Middle frontal gyrus (tissue), 1 donor: ENCODE results near the gene FAM32A.

Experiments
- DNase-seq: peaks from one replicate; pipeline ENCODE4 v3.0.0-alpha.2; 2015; ENCODE audit warnings: low spot score; ENCODE audit errors: extremely low spot score

The FAM32A gene

DNA sequence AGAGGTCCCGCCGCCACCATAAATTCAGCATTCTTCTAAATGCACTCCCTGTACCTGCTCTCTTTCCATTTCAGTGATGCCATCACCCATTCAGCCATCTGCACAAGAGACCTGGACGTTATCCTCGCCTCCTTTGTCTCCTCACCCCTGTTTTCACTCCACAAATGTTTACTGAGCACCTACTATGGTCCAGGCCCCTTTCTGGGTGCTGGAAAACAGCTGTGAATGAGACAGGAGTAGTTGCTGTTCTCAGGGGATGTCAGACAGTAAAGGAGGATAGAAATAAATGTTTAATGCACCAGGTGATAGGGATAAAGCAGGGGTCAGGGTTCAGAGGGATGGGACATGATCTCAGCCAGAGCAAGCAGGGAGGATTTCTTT lies 15.8 kb downstream of the FAM32A start:
- DNase-seq = no peak

DNA sequence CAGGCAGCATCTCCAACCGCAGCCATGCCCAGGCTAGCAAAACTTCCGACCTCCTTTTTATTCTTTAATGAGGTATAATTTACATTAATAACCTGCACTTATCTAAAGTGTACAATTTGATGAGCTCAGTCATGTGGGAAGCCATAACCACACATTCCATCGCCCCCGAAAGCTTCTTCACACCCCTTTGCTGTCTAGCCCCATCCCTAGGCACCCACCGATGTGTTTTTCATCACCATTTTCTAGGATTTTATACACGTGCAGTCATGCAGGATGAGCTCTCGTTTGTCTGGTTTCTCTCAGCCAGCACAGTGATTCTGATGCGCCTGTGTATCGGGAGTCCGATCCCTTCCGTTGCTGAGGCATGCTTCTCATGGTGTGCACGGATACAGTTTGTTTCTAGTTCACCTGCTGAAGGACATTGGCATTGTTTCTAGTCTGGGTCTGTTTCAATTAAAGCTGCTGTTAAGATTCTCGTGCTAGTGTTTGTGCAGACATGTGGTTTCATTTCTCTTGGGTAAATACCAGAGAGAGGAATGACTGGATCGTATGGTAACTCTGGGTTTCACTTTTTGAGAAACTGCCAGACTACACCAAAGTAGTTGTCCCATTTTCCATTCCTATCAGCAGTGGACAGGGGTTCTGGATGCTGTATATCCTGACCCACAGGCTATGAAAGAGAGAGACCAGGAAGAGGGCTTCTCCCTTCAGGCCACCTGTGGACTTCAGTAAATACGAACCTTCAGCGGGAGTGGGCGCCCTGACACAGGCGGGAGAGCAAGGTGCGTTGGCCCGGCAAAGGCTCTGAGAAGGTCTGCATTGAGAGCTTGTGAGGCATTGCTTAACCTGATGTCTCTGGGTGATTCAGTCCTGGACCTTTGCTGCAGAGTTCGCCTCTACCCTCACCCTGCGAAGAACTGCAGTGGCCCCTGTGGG lies 17.4 kb downstream of the FAM32A start:
- no peak for DNase-seq

DNA sequence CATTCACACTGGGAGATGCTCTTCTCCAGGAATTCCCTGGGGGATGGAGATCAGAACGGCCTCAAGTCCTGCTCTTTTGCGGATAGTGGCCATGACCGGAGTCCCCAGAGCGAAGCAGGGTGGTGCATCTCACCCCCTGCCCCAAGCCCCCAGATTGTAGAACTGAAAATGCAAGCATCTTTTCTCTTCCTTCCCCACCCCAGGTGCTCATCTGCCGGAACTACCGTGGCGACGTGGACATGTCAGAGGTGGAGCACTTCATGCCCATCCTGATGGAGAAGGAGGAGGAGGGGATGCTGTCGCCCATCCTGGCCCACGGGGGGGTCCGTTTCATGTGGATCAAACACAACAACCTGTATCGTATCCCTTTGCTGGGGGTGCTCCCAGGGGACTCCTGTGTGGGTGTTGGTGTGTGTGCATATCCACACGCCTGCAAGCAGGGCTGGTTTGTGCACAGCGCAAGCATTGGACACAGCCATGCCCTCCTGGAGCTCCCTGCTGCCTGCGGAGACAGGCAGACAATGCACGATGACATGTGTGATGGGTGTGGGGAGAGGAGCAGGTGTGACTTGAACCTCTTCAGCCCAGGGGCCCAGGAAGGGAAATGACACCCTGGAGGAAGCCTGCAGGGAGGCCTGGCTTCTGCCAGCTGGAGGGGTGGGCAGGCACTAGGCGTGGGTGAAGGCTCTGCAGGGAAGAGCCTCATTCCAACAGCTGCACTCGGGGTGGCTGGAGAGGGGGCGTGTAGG lies 18.2 kb downstream of the FAM32A start:
- no peak for DNase-seq

DNA sequence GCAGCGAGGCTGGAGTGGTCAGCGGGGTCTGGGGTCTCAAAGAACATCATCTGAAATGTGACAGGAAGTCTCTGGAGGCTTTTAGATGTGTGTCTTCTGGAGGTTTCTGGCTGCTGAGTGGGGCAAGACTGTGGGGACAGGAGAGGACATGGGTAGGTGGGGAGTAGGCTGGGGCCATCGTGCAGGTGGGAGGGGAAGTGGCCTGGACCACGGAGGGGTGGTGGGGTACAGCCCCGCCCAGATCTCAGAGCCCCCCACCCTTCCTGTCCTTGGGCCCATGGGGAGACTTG lies 18.7 kb downstream of the FAM32A start:
- DNase-seq = no peak

DNA sequence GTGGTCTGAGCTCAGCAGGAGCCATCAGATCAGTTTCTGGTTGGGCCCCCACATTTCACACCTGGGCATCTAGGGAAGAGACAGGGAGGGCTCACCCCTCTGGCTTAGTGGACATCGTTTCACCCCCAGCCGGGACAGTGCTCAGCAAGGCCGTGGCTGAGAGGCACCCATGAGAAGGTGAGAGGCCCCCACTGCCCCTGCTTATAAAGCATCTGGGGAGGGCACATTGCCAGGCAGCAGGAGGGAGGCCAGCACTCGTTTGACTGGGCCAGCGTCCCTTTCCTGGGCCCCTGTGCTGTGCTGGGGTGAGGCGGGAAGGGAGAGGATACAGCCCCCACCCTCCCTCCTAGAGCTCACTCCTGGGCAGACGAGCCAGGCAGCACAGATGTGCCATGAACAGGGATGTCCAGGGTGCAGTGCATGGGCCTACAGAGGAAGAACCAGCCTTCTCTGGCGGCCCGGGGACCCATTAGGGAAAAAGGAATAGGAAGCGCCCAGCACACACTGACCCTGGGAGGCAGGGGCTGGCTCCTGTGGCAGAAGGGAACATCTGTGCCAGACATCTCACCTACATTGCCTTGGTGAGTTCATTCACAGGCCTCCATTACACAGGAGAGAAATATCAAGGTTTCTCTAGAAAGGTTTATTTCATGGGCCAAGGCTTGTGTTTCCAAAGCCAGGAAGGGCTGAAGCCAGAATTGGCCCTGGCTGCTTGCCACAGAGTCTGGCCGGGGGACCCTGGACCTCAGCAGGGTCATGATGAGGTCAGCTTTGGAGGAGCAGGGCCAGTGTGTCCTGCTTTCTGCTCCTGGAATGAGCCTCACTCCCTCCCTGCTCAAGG lies 20.2 kb downstream of the FAM32A start:
- no peak for DNase-seq

DNA sequence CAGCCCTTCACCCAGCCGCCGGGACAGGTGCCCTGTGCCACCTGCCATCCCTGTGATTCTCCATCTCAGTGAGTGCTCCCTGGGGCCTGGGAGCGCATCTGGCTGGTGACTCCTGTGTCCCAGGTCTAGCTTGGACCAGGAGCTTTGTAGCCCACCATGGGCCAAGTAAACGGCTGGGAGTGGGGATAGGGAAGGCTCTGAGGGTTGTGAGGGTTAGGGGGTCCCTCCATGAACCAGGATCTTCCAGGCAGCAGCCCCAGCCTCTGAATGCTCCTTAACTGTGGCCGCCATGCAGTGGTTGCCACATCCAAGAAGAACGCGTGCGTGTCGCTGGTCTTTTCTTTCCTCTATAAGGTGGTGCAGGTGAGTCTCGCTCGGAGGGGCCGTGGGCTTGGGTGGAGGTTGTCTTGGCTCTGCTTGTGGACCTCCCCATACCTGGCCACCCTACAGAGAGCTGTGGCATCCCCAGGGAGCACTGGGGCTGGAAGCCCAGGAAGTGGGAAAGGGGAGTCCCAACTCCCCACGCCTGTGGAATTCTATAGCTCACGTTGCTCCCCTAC lies 20.9 kb downstream of the FAM32A start:
- no peak for DNase-seq

DNA sequence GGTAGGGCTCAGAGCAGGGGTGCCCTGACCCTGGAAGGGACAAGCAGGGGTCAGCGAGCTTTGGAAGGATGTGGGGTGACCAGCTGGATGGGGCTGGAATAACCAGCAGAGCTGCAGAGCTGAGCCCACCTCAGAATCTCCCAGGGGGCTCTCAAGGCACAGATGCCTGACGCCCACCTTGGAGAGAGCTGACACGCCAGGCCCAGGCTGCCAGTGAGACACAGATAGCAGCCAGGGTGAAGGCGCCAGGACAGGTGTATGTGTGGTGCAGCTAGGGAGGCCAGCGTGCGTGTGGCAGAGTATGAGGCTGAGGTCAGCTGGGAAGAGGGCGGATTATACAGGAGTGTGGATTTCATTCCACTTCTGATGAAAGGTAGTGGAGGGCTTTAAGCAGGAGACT lies 21.4 kb downstream of the FAM32A start:
- no peak for DNase-seq

DNA sequence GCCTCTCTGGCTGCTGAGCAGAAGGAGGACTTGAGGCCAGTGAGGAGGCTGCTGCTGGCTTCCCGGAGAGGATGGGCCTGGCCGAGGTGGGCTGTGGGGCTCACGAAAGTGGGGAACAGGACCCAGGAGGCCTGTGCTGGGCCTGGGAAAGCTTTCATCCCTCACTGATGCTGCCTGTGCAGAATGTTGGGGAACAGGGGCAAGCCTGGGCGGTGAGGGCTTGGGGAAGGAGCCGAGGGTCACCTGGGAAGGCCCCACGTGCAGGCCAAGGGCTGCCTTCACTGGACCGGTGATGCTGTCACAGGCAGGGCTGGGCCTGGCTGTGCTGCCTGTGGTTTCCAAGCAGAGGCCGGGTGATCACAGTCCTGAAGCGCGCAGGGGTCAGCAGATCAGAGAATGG lies 21.9 kb downstream of the FAM32A start:
- DNase-seq = no peak

DNA sequence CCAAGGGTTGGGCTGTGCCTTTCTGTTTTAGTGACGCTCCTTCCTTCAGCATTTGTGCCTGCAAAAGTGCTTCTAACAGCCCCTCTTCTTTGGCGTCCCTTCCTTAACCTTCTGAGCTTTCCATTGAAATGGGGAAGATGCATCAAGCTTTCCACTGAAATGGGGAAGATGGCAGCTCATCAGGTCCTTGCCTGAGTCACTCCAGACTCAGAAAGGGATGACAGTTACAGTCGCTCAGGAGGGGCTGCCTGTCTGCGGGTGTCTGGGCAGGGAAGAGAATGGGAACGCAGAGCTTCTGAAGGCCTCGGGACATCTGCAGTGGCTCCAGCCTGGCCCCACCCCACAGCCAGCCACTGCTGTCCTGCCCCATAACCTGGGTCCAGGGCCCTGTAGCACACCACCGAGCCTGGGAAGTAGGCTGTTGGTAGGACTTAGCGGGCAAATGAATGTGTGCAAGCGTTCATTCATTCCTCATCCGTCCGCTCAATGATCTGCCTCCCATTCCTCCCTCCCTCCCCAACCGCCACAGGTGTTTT lies 22.3 kb downstream of the FAM32A start:
- no peak for DNase-seq

DNA sequence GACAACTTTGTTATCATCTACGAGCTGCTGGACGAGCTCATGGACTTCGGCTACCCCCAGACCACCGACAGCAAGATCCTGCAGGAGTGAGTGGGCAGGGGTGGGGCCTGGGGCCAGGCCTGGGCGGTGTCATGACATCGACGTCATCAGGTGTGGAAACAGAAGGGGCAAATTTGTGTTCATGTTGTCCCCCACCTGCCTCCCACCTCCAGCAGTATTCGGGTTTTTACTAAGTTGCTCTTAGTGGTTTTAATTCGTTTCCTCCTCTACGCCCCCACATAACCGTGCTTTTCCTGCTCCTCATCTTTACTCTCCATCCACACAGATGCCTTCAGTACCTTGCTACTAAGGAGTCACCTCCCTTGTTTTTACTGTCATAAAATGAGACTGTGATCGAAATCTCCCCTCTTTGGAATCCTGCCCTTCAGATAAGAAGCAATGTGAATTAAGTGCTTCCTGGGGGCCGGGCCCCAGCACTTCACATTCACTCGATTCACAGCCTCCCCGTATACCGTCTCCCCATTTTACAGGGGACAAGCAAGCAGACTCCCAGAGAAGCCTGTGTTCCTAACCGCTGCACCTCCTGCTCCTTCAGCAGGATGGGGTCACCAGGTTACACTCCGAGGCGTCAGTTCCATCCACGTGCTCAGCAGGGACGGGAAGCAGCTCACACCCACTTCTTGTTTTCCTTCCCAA lies 23.0 kb downstream of the FAM32A start:
- DNase-seq = no peak

DNA sequence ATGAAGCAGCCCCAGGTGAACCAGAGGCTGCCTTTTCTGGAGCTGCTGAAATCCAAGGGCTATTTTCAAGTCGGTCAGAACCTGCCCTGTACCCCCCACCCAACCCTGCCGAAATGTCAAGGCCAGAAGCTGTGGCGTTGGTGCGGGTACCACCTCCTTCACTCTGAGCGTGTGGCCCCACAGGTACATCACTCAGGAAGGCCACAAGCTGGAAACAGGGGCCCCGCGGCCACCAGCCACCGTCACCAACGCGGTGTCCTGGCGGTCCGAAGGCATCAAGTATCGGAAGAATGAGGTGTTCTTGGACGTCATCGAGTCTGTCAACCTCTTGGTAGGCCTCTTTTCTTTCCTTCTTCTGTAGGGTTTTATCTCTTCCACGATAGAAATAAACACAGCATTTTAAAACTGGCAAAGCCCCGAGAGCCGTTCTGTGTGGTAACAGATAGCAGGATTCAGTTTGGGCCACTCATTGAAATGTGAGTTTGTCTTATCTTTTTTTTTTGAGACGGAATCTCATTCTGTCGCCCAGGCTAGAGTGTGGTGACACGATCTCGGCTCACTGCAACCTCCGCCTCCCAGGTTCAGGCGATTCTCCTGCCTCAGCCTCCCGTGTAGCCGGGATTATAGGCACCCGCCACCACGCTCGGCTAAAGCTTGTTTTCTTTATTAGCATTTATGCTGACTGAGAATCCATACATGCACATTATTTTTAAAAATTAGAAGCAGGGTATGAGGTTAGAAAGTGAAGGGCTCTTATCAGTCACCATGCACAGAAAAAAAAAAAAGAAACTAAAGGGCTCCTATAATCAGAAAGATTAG lies 23.8 kb downstream of the FAM32A start:
- no peak for DNase-seq

DNA sequence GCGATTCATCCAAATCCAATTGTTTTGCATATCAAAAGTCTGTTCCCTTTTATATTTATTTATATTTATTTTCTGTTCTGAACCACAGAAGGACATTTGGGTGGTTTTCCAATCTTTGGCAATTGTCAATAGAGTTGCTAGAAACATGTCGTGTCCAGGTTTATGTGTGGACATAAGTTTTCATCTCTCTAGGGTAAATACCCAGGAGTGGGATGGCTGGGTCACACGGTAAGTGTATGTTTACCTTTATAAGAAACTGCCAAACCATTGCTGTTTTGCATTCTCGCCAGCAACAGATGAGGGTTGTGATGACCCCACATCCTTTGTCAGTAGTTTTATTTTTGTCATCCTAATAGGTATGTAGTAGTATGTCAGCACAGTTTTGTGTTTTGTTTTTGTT lies 25.0 kb downstream of the FAM32A start:
- no peak for DNase-seq

DNA sequence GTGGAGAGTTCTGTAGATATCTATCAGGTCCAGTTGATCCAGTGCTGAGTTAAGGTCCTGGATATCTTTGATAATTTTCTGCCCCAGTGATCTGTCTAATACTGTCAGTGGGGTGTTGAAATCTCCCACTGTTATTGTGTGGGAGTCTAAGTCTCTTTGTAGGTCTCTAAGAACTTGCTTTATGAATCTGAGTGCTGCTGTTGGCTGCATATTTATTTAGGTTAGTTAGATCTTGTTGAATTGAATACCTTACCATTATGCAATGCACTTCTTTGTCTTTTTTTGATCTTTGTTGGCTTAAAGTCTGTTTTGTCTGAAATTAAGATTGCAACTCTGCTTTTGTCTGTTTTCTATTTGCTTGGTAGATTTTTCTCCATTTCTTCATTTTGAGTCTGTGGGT lies 27.9 kb downstream of the FAM32A start:
- no peak for DNase-seq

DNA sequence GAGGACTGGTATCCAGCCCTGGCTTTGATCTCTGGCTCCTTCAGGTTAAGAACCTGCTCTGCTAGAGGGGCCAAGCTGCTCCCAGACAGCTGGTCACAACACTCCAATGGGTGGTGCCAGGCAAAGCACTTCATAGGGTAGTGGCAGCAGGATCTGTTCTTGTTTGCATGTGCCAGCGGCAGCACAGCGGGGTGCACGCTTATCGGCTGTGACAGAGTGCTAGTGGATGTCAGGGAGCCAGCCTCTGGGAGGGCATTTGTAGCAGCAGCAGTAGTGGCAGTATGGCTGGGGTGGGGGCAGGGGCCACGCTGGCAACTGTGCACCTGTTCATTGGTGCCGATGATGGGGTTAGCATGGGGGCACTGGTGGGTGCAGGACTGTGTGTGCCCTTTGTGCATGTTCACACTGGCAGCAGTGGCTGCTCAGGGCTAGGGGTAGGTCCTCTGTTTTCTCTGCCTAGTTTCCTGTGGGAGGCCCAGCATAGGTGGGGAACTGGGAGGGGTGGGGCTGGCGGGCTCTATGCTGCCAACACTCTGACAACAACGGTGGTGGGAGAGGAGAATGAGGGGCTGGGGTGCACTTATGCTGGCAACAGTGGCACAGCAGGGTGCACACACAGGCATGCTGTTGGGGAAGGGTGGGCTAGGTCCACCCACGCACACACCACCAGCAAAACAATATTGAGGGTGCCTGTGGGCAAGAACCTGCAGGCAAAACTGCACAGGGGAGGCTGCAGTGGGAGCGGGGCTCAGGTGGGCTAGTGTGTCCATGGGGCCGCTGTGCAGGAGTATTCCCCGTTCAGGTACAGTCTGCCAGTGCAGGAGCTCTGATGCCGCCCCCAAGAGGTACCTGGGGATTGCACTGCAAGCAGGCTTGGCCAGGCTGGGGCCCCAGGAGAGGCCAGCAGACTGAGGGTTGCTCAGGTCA lies 31.8 kb downstream of the FAM32A start:
- no peak for DNase-seq

DNA sequence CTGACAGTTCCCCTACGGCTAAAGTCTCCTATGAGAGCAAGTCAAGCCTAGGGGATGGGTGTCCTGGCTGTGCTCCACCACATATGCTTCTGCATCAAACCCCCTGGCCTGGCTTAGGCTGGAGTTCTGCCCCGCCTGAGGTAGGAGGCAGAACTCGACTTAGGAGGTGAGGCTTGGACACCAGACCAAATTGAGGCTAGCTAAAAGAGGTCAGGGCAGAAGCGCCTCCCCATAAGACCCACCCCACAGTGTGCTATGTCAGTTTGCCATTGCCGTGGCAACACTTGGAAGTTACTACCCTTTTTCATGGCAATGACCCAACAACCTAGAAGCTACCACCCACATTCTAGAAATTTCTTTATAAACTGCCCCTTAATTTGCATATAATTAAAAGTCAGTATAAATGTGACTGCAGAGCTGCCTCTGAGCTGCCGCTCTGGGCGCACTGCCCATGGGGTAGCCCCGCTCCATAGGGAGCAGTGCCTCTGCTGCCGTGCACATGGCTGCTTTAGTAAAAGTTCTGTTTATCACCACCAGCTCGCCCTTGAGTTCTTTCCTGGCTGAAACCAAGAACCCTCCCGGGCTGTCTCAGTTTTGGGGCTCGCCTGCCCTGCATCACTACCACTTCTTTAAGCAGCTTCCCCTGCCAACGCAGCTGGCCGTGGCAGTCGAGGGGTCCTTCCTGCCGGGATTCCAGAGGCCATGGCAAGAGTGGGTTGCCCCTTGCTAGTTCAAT lies 32.7 kb downstream of the FAM32A start:
- no peak for DNase-seq

DNA sequence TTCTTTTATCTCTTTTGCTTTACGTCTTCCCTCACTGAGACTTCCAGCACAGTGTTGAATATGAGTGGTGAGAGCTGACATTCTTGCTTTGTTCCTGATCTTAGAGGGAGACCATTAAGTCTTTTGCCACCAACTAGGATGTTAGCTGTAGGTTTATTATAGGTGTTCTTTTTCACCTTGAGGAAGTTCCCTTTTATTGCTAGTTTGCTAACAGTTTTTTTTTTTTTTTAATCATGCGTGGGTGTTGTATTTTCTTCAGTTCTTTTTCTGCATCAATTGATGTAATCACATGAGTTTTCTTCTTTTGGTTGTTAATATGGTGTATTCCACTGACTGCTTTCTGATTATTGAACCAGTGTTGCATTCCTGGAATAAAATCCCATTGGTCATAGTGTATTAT lies 33.6 kb downstream of the FAM32A start:
- no peak for DNase-seq

DNA sequence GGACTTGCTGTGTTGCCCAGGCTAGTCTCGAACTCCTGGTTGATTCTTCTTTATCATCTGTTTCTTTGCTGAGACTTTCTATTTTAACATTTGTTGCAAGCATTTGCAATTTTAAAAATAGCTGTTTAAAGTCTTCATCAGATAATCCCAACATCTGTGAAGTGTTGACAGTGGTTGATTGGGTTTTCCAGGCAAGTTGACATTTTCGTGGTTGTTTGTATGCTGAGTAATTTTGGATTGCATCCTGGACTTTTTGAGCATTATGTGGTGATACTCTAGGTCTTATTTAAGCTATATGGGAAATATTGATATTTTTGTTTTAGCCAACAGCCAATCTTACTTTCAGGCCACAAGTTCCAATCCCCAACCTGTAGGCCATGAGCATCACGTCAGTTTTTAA lies 37.6 kb downstream of the FAM32A start:
- no peak for DNase-seq

DNA sequence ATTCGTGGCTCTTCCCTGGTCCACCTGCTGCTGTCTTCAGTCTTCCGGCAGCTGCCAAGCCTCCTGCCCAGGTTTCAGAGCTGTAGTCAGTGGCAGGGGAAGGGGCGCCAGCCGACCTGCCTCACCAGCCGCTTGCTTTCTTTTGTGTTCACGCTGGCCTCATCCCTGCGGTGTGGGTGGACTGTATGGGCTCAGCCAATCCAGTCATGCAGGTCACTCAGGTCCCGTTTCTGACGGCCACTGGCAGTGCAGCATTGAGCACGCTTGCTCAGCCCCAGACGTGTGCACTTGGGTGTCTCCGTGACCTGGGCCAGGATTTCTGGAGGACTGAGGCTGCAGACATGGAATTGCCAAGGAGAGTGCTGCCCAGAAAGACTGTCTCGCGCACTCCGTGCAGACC lies 38.5 kb downstream of the FAM32A start:
- DNase-seq = no peak
